Fibroblast of peridontal ligament (primary cell): ENCODE results near the gene NANOS2.

Experiments
- DNase-seq: peaks from one replicate; pipeline ENCODE4 v3.0.0-alpha.2; 2010; ENCODE audit errors: extremely low read depth

Gene NANOS2

GRCh38 chr19:45913874-45914830 lies at the start of gene NANOS2:
TSS of gene NANOS2 (minus strand) at chr19:45914778. CDS start at chr19:45914693, 85 bp downstream.
- no peak for DNase-seq

- DNase-seq: no peak
Measured at GRCh38 chr19:45962021-45962420, 47.4 kb upstream of the NANOS2 start.

- DNase-seq: no peak
Measured at GRCh38 chr19:45960595-45961235, 46.1 kb upstream of the NANOS2 start.

- no peak for DNase-seq
Measured at GRCh38 chr19:45959517-45960025, 45.0 kb upstream of the NANOS2 start.

GRCh38 chr19:45958769-45959516 lies 44.4 kb upstream of the NANOS2 start:
- DNase-seq: no peak

- DNase-seq: no peak
Measured at GRCh38 chr19:45958320-45958719, 43.7 kb upstream of the NANOS2 start.

GRCh38 chr19:45955905-45956608 lies 41.5 kb upstream of the NANOS2 start:
- no peak for DNase-seq

- no peak for DNase-seq
Measured at GRCh38 chr19:45954156-45954555, 39.6 kb upstream of the NANOS2 start.

- DNase-seq: no peak
Measured at GRCh38 chr19:45953676-45954075, 39.1 kb upstream of the NANOS2 start.

- peak; percentile 46 for DNase-seq
Measured at GRCh38 chr19:45952686-45953505, 38.3 kb upstream of the NANOS2 start.

GRCh38 chr19:45952341-45952685 lies 37.7 kb upstream of the NANOS2 start:
- DNase-seq: no peak

- peak; percentile 4 for DNase-seq
Measured at GRCh38 chr19:45947926-45948325, 33.3 kb upstream of the NANOS2 start.

- DNase-seq: no peak
Measured at GRCh38 chr19:45940515-45940805, 25.9 kb upstream of the NANOS2 start.

GRCh38 chr19:45939792-45940514 lies 25.4 kb upstream of the NANOS2 start:
- DNase-seq: no peak

- DNase-seq: no peak
Measured at GRCh38 chr19:45938733-45939319, 24.2 kb upstream of the NANOS2 start.

GRCh38 chr19:45935267-45935666 lies 20.7 kb upstream of the NANOS2 start:
- no peak for DNase-seq

- no peak for DNase-seq
Measured at GRCh38 chr19:45934551-45935230, 20.1 kb upstream of the NANOS2 start.

- no peak for DNase-seq
Measured at GRCh38 chr19:45933759-45934158, 19.2 kb upstream of the NANOS2 start.

GRCh38 chr19:45931055-45931454 lies 16.5 kb upstream of the NANOS2 start:
- no peak for DNase-seq
